Left ventricle myocardium superior (tissue), 1 donor: ENCODE results near the gene TBC1D30. TPM values are rescaled to one million over a fixed set of nuclear protein-coding genes. Genes with fewer than 3 reads are reported as not detected.
A peak's percentile ranks its signal among the peaks of the same experiment; 100 is the strongest.
"Not testable (repeated sequence)": the region's sequence is repeated elsewhere in the genome, so short reads cannot be mapped to it uniquely, and the experiment has no call there.

Source experiments
- ATAC-seq: fragments of 200-7000 bp; cut with Tn5 transposase; one replicate; pipeline ENCODE4 v1.9.1; 2020; ENCODE audit warnings: mild to moderate bottlenecking, moderate library complexity
- DNase-seq: peaks from one replicate; pipeline ENCODE4 v3.0.0-alpha.2; 2020
- intact Hi-C: fragments of 100-400 bp; cut with micrococcal nuclease; formaldehyde crosslinking; loops from one replicate; pipeline ENCODE4 v1.11.0; 2022
- total RNA-seq: library from RNA; stranded (reverse); fragmentation: NEBNext Ultra II Directional; extraction: Animal tissue kit (Norgen Biotek cat#: 25700); gene quantifications from one replicate; pipeline ENCODE4 v1.2.1, GENCODE V29; 2021
- donor health status: DM: no; HTN: yes; CAD: no; lungs with severe emphysema.

Gene TBC1D30
- total RNA-seq, 1 donor from 2014 or later = 0.47 TPM

DNA sequence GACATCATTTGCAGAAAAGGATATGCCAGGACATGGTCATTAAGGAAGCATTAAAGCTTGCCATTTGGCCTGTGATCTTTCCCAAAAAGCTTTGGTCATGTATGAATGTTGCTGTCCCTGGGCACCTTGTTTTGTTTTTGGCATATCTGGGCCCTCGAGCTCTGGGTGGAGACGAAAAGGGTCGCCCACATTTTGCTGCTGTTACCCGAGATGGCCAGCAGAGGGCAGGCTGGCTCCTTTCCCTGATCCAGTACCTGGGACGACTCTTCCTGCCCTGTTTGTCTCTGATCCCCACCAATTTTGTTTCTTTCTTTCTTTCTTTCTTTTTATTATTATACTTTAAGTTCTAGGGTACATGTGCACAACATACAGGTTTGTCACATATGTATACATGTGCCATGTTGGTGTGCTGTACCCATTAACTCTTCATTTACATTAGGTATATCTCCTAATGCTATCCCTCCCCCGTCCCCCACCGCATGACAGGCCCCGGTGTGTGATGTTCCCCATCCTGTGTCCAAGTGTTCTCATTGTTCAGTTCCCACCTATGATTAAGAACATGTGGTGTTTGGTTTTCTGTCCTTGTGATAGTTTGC is 22.2 kb upstream of the TBC1D30 start:
- DNase-seq = peak; percentile 51
- peak; percentile 61 for ATAC-seq
- intact Hi-C loops = not testable (repeated sequence)

GRCh38 chr12:64806173-64806572 is 18.3 kb upstream of the TBC1D30 start:
- DNase-seq = no peak
- intact Hi-C loops = no loop called here
- ATAC-seq = no peak

DNA sequence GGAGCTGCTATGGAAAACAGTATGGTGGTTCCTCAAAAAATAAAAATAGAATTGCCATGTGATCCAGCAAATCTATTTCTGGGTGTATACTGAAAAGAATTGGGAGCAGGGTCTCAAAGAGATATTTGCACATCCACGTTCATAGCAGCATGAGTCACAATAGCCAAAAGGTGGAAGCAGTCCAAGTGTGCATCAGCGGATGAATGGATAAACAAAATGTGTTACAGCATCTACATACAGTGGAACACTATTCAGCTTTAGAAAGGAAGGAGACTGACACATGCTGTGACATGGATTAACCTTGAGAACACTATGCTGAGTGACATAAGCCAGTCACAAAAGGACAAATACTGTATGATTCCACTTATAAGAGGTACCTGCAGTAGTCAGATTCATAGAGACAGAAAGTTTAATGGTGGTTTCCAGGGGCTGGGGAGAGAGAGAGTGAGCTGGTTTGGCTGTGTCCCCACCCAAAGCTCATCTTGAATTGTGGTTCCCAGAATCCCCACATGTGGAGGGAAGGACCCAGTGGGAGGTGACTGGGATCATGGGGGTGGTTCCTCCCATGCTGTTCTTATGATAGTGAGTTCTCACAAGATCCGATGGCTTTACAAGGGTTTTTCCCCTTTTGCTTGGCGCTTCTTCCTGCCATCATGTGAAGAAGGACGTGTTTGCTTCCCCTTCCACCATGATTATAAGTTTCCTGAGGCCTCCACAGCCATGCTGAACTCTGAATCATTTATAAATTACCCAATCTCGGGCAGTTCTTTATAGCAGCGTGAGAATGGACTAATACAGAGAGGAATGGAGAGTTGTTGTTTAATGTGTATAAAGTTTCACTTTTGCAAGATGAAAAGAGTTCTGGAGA is 17.6 kb upstream of the TBC1D30 start:
- no peak for DNase-seq
- no peak for ATAC-seq
- intact Hi-C loops = no loop called here

DNA sequence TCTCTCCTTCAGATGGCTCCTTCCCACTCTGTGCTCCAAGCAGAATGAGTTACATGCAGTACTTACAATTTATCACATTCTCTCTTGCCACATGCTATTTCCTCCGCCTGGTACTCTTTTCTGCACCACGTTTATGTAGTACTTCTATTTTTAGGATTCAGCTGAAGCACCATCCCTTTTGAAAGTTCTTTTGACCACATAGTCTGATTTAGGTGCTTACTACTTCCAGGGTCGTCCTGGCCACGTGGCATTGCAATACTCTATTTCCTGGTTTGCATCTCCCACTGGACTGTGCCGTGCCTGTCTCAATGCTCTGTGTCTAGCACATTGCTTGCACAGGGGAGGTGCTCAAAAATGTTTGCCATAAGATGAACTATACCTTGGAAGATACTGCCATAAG is 16.3 kb upstream of the TBC1D30 start:
- no peak for DNase-seq
- intact Hi-C loops = no loop called here
- no peak for ATAC-seq

DNA sequence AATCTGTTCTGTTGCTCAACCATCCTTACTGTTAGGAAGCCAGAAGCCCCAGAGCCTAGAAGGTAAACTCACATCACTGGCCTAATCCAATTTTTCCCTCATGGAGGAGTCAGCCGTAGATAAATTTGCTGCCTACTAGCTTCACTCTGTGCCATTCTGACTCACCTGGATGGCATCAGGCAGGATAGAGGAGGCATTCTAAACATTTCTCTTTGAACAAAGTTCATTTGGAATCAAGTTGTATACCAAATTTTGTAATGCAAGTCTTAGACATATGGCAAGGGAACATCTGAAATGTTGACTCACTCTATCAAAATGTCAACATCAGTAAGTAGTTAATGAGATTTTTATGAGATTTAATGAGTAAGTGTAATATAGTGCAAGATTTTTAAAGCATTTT is 13.6 kb upstream of the TBC1D30 start:
- intact Hi-C loops = no loop called here
- no peak for DNase-seq
- ATAC-seq = no peak

- ATAC-seq (no peak), DNase-seq (no peak)
- intact Hi-C loops = no loop called here
Measured at GRCh38 chr12:64813723-64814122, 10.7 kb upstream of the TBC1D30 start.

DNA sequence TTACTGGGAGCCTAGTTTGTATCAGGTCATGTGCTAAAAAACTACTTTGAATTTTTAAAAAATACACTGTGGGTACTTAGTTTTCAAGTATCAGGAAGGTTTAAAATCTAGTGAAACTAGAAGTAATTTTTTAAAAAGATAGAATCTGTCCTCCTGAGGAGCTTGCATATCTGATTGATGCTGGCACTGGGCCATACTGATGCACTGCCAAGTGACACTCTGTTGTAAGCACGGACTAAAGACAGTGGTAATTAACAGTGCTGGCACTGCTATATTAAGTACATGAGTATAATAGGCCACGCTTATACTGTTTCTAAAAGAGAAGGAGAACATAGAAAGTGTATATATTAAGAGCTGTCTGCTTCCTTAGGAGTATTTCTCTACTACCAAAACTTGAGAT is 10.0 kb upstream of the TBC1D30 start:
- ATAC-seq = no peak
- intact Hi-C loops = no loop called here
- DNase-seq = no peak

DNA sequence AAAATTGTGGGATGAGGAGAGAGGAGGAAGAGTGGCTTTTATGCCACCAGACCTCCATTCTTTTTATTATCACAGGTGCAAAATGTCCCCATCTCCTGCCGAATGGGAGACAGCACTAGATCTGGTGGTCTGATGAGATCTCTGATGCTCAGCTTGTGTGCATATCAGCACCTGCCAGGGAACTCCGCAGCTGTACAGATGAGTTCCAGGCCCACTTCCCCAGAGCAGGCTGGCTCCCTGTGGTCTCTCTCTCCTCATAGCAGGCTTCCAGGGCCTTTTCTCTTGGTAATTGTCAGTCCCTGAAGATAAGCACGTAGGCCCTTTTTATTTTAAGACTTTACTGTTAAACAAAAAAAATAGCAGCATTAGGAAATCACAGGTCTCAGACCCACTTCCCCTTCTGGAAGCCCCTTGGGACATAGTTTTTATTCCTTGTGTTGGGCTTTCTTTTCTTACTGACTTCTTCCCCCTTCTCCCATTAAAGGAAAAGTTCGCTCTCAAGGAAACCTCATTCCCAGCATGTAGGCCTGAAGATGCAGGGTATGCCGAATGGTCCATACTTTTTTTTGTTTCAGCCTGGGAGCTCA is 4.5 kb upstream of the TBC1D30 start:
- no peak for ATAC-seq
- DNase-seq = no peak
- intact Hi-C loops = no loop called here

GRCh38 chr12:64820593-64820992 is 3.9 kb upstream of the TBC1D30 start:
- intact Hi-C loops = no loop called here
- no peak for ATAC-seq
- no peak for DNase-seq

DNA sequence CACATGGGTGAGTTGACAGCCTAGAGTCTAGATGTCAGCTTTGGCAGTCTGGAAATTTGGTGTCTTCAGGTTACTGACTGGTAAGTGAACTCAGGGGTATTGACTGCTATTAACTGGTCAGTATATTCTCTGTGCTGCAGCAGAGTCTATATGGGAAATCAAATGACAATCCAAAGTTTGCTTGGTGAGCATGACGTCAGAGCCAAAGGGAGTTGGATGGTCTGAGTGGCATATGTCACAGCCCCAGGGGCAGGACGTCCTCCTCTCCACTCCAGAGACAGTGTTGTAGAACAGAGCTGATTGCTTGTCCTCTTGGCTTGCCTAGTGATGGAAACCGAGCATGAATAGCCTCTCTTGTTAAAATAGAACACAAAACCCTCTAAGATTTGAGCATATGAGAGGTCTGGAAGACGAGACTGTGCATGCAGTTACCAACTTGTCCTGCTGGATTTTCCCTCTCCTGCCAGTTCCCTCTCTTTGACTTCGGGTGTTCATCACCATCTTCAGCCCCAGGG is 3.3 kb upstream of the TBC1D30 start:
- ATAC-seq (no peak), DNase-seq (no peak)
- intact Hi-C loops = no loop called here

- DNase-seq (no peak), ATAC-seq (no peak)
- intact Hi-C loops = no loop called here
Measured at GRCh38 chr12:64824130-64824499, 332 bp upstream of the TBC1D30 start.

GRCh38 chr12:64825143-64826021 is 935 bp downstream of the TBC1D30 start:
- no peak for ATAC-seq
- DNase-seq = no peak
- intact Hi-C loops = no loop called here

GRCh38 chr12:64826234-64826633 is 1.8 kb downstream of the TBC1D30 start:
- ATAC-seq (peak; percentile 74), DNase-seq (peak; percentile 66)
- intact Hi-C loops = no loop called here

DNA sequence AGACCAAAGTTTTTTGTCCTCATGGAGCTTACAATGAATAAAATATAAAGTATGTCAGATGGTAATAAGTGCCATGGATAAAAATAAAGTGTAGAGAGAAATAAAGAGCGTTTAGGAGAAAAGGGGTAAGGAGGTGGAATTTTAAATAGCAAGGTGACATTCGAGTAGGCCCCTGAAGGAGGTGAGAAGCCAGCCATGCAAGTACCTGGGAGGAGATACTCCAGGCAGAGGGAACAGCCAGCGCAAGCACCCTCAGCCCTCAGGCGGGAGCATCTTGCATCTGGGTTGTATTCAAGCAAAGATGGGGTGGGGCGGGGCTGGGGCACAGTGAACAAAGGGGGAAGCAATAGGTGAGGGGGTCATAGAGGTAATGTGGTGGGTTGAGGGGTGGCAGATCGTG is 4.3 kb downstream of the TBC1D30 start:
- intact Hi-C loops = no loop called here

DNA sequence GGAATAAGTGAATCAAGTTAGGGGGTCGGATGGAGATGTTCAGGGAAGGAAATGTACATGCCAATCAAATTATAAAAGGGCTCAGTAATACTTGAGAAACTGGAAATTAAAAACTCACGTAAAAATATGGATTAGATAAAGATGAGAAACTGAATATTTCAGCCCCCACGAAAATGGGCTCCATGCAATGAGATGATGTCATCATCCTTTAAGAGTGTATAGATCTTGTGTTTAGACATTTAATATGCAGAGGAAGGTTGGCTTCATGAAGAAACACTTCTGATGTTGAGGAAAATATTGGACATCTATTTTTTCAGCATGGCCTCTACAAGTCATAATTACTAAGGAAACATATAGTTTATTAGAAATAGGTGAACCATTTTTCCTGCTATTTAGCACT is 9.5 kb downstream of the TBC1D30 start:
- intact Hi-C loops = no loop called here
- no peak for DNase-seq

More for the DNA sequence above, 4.3 kb downstream of the TBC1D30 start:
- ATAC-seq (no peak), DNase-seq (no peak)

GRCh38 chr12:64835901-64836300 is 11.5 kb downstream of the TBC1D30 start:
- intact Hi-C loops = no loop called here
- no peak for DNase-seq
- no peak for ATAC-seq

More for the DNA sequence above, 9.5 kb downstream of the TBC1D30 start:
- no peak for ATAC-seq

DNA sequence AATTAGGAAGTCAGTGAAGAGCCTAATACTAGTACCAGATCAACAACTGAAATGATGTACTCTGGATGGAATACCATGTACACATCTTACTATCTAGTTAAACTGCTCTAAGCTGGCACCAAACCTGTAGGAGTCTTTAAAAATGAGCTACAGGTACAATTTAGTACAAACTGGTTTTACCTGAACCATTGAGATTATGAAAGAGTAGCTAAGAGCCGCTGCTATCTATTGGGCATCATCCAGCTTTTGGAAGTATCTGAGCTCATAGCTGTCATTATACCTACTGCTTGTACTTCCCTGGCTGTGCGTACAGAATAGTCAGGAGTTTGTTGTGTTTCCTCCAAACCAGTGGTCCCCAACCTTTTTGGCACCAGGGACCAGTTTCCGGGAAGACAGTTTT is 12.4 kb downstream of the TBC1D30 start:
- DNase-seq = no peak
- intact Hi-C loops = no loop called here
- no peak for ATAC-seq

DNA sequence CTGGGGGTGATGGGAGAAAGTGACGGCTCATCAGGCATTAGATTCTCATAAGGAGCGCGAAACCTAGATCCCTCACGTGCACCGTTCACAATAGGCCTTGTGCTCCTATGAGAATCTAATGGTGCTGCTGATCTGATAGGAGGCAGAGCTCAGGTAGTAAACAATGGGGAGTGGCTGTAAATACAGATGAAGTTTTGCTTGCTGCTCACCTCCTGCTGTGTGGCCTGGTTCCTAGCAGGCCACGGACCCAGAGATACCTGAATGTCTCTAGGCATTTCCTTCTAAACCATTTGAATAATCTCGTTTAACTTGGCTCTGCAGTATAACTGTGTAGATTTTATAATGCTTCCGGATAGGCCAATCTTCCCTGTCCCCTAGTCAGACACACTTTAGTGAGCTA is 13.0 kb downstream of the TBC1D30 start:
- DNase-seq = no peak
- no peak for ATAC-seq
- intact Hi-C loops = no loop called here

DNA sequence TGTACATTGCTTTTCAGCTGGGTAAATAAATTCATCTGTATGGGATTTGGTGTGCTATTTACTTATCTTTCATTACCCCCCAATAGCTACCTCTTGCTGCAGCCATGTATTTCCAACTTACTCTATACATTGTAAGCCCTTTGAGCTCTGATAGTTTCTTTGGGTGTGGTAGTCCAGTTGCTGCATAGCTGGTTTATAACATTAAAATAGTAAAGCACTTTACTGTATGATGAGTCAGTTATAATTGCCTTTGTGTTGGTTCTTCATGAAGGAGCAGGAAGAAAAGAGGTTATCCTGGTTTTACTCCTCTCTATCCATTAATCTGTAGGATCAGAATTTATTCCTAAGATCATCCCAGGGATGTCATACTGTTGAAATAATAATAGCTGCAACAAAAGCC is 15.7 kb downstream of the TBC1D30 start:
- no peak for DNase-seq
- no peak for ATAC-seq
- intact Hi-C loops = no loop called here
